Activated CD8-positive, alpha-beta memory T cell treated with anti-CD3 and anti-CD28 coated beads, Interleukin-2, amount 10 ng/mL, durations not matched to agents 7 days and 5 days (primary cell): ENCODE measurements around the gene DCX. TPM values are rescaled to one million over a fixed set of nuclear protein-coding genes. Genes with fewer than 3 reads are reported as not detected.

Experiments used
- ATAC-seq: fragments of 150-1000 bp; cut with Tn5 transposase; one replicate; pipeline ENCODE4 v1.10.0; 2021; ENCODE audit warnings: moderate library complexity
- CTCF ChIA-PET: fragments of 350-600 bp; sonication (Branson Sonifier 250); formaldehyde crosslinking; loops from one replicate; lab custom pipeline; 2021; ENCODE audit warnings: antibody characterized with exemption; lab: Charles Lee
- DNase-seq: peaks from one replicate; pipeline ENCODE4 v3.0.0-alpha.2; 2020
- H3K27ac Mint-ChIP-seq: one replicate; pipeline ENCODE4 v1.8.0; 2021; ENCODE audit warnings: mild to moderate bottlenecking, mixed read lengths
- H3K27me3 Mint-ChIP-seq: one replicate; pipeline ENCODE4 v1.8.0; 2021; ENCODE audit warnings: mixed read lengths
- H3K36me3 Mint-ChIP-seq: one replicate; pipeline ENCODE4 v1.8.0; 2021; ENCODE audit warnings: mild to moderate bottlenecking, mixed read lengths
- H3K4me1 Mint-ChIP-seq: one replicate; pipeline ENCODE4 v1.8.0; 2021; ENCODE audit warnings: mixed read lengths
- H3K4me3 Mint-ChIP-seq: one replicate; pipeline ENCODE4 v1.8.0; 2021; ENCODE audit warnings: mild to moderate bottlenecking, moderate library complexity, mixed read lengths
- H3K9me3 Mint-ChIP-seq: one replicate; pipeline ENCODE4 v1.8.0; 2022; ENCODE audit warnings: low read depth, mixed read lengths
- total RNA-seq, 2 experiments: library from RNA; stranded (reverse); gene quantifications; one replicate each; pipeline ENCODE4 v1.2.3, GENCODE V29; 2021

DCX gene
- total RNA-seq: not detected

DNA sequence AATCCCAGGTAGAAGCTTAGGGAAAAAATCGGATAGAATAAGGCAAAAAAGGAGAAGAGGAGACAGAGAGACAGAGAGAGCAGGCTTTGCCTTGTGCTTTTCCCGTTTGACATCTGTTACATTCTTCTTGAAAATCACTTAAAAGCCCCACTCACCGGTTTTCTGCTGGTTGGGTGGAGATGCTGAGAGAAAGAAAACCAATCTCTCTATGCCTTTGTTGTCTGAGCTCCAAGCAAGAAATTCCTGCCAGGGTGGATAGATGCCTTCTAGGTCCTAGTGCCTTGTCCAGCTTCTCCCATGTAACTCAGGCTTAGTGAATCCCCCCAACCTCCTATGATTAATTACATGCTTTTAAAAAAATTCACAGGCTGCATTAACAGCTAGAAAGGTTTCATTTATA is at the start of gene DCX:
Gene DCX (minus strand): TSS at position 210 of the 400 bp plus-strand sequence. CDS start 1,794 bp downstream, outside the sequence.
- H3K4me3 Mint-ChIP-seq: no peak within 1 kb of the TSS
- H3K27ac Mint-ChIP-seq: no peak within 1 kb of the TSS
- ATAC-seq (no peak), DNase-seq (no peak)
- H3K36me3 Mint-ChIP-seq: no peaks in the 10 kb centered on the region
- H3K9me3 Mint-ChIP-seq: no peaks in the 10 kb centered on the region
- H3K27me3 Mint-ChIP-seq: no peaks in the 10 kb centered on the region
- CTCF ChIA-PET: no interaction called here
- no peaks in the 10 kb centered on the region for H3K4me1 Mint-ChIP-seq

DNA sequence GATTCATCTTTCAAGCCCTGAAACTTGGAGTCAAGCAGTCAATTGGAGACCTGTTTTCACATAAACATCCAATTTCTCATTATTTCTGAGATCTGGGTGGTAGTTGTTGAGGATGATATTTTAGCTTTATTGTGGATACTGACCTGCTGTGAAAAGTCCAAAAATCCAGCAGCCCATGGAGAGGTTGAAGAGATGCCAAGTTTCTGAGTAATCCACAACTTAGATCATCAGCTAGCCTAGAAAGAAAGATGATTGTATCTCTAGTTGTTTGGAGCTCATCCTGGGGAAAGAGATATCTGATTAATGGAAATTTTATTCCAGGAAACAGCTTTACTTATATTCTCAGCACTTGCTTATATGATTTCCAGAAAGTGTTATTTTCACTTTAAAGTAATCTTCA is 48.6 kb upstream of the DCX start:
- CTCF ChIA-PET: no interaction called here
- Mint-ChIP-seq H3K4me3 (no peak overlapping the region), H3K9me3 (no peaks in the 10 kb centered on the region), H3K4me1 (no peaks in the 10 kb centered on the region), H3K27ac (no peak overlapping the region), H3K36me3 (no peaks in the 10 kb centered on the region), H3K27me3 (no peaks in the 10 kb centered on the region)
- ATAC-seq (no peak), DNase-seq (no peak)

DNA sequence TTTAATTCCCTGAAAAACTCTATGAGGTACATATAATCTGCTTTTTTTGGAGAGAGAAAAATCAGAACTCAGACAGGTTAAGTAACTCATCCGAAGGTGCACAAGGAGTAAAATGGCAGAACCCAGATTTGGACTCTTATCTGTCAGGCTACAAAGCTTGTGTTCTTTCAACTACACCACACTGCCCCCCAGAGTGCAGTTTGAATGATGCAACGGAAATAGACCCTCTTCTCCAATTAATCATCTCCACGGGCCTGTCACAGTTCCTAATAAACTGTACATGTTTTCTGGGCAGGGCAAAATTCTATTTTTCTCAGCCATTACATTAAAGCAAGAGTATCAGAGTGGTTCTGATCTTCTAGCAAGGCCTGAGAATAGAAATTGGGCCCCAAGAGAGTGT is 35.3 kb upstream of the DCX start:
- no peak for ATAC-seq
- no peaks in the 10 kb centered on the region for H3K9me3 Mint-ChIP-seq
- H3K4me3 Mint-ChIP-seq: no peak overlapping the region
- CTCF ChIA-PET: no interaction called here
- peak; percentile 39 for DNase-seq
- H3K4me1 Mint-ChIP-seq: no peaks in the 10 kb centered on the region
- no peak overlapping the region for H3K27ac Mint-ChIP-seq
- H3K27me3 Mint-ChIP-seq: peaks cover 9% of the 10 kb centered on the region
- no peaks in the 10 kb centered on the region for H3K36me3 Mint-ChIP-seq

DNA sequence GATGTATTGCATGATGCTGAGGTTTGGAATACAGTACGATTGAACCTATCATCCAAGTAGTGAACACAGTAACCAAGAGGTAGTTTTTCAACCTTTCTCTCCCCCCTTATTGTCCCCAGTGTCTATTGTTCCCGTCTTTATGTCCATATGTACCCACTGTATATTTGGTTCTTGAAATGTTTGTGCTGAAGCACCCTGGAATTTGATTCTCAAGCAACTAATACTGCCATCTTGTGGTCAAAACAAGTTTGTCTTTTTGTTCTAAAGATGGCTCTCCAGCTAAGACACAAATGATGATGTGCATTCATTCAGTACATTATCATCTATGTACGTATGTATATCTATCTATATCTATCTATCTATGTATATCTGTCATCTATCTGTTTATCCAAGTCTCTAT is 33.5 kb upstream of the DCX start:
- no peak overlapping the region for H3K27ac Mint-ChIP-seq
- peaks cover 4% of the 10 kb centered on the region for H3K27me3 Mint-ChIP-seq
- H3K36me3 Mint-ChIP-seq: no peaks in the 10 kb centered on the region
- ATAC-seq (no peak), DNase-seq (no peak)
- CTCF ChIA-PET: interaction anchor here (0.7 to 1.6 kb wide), 2 partner anchors 8 to 345 kb away, joined by 3 to 4 read pairs; no protein-coding TSS in a partner anchor
- H3K4me1 Mint-ChIP-seq: no peaks in the 10 kb centered on the region
- H3K9me3 Mint-ChIP-seq: no peaks in the 10 kb centered on the region
- H3K4me3 Mint-ChIP-seq: no peak overlapping the region

DNA sequence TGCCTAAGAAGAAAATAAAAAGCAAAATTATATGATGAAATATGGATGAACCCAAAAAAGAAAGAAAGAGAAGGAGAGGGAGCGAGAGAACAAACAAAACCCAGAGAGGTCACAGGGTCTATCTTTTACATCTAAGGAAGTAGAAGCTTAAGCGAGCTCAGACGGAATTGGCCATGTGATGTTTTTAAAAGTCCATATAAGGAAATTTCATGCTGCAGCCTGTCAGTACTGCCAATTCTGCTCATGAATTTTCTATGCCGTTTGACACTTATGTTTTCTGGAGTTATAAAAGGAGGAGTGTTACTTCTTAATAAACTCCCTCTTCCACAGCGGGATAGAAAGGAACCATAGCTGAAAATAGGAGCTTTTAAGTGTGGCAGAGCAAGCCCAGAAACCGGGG is 32.9 kb upstream of the DCX start:
- no peak for DNase-seq
- no peaks in the 10 kb centered on the region for H3K36me3 Mint-ChIP-seq
- no peak for ATAC-seq
- H3K9me3 Mint-ChIP-seq: no peaks in the 10 kb centered on the region
- H3K27me3 Mint-ChIP-seq: peaks cover 4% of the 10 kb centered on the region
- no peak overlapping the region for H3K4me3 Mint-ChIP-seq
- CTCF ChIA-PET: interaction anchor here (1.6 kb wide), 1 partner anchor 344 kb away, joined by 4 read pairs; no protein-coding TSS in a partner anchor
- H3K27ac Mint-ChIP-seq: no peak overlapping the region
- no peaks in the 10 kb centered on the region for H3K4me1 Mint-ChIP-seq

DNA sequence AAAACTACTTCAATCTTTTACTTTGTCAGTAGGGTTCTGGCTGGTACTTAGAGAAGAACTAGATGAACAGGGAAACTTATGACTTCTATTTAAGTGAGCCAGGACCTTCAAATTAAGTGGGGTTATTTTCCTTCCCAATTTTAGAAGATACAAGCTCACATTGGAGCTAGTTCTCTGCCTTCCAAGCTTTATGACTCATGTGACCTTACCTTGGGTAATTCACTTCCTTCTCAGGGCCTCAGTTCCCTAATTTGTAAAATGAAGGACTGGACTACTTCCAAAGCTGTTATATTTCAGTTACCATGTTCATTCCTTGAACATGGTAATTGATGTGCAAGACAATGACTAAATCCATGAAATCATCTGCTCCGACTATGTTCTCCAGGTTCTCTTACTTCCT is 32.0 kb upstream of the DCX start:
- CTCF ChIA-PET: no interaction called here
- no peak overlapping the region for H3K27ac Mint-ChIP-seq
- H3K27me3 Mint-ChIP-seq: peaks cover 6% of the 10 kb centered on the region
- no peaks in the 10 kb centered on the region for H3K4me1 Mint-ChIP-seq
- no peaks in the 10 kb centered on the region for H3K9me3 Mint-ChIP-seq
- no peak for DNase-seq
- no peak overlapping the region for H3K4me3 Mint-ChIP-seq
- ATAC-seq: no peak
- no peaks in the 10 kb centered on the region for H3K36me3 Mint-ChIP-seq

DNA sequence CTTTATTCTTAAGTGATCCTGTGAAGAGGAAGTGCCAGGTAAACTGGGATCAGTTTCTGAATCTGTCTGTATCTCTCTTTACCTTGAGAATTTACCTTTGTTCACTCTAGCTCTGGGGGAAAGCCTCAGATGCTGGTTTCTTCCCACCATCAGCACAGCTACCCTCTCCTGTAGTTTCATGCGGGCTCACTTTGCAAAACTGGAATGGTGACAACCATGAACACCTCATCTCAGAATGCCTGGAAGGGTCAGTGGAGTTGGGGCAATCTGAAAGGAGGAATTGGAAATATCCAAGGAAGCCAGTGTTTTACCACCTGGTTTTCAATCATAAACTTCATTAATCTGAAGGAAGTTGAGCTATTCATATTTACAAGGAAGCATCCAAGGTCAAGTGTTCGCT is 30.8 kb upstream of the DCX start:
- H3K9me3 Mint-ChIP-seq: no peaks in the 10 kb centered on the region
- H3K27me3 Mint-ChIP-seq: peaks cover 6% of the 10 kb centered on the region
- ATAC-seq (no peak), DNase-seq (no peak)
- CTCF ChIA-PET: no interaction called here
- no peak overlapping the region for H3K4me3 Mint-ChIP-seq
- no peaks in the 10 kb centered on the region for H3K4me1 Mint-ChIP-seq
- H3K36me3 Mint-ChIP-seq: no peaks in the 10 kb centered on the region
- no peak overlapping the region for H3K27ac Mint-ChIP-seq

DNA sequence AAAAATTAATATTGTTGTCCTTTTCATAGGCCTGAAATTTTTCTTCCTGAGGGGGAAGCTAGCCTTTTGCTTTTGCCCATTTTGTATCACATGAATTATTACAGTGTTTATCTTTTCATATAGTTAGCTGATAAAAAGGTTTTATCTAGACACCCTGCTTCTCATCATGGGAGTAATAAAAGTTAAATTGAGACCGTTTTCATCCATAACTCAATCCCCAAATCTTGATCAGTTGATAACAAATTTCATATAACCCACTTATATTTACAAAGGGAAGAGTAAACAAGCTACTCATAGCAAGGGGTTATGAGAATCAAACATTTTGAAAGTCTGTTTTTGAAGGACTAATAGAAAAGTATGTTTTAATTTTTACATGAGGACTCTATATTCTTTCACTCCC is 23.5 kb upstream of the DCX start:
- H3K27ac Mint-ChIP-seq: no peak overlapping the region
- ATAC-seq: no peak
- peaks cover under 1% of the 10 kb centered on the region for H3K9me3 Mint-ChIP-seq
- no peak overlapping the region for H3K4me3 Mint-ChIP-seq
- H3K36me3 Mint-ChIP-seq: no peaks in the 10 kb centered on the region
- H3K4me1 Mint-ChIP-seq: no peaks in the 10 kb centered on the region
- no peak for DNase-seq
- peaks cover 2% of the 10 kb centered on the region for H3K27me3 Mint-ChIP-seq
- CTCF ChIA-PET: no interaction called here

DNA sequence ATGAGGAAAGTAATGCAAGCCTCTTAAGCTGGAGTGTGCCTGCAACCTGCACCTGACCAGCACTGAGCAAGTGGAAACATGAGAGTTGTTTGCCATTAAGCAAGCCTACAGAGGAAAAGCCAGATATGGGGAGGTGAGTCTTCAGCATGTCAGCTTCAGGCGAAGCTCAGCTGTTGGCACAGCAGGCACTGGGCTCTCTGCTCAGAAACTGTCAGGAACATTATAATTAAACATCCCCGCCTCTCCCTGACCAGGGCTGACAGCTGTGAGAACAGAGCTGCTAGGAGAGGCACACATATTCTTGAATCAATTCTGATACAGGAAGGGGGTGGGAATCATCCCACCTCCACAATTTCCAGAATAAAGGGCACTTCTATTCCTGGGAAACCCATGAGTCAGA is 19.0 kb upstream of the DCX start:
- ATAC-seq (no peak), DNase-seq (no peak)
- Mint-ChIP-seq H3K27me3 (no peaks in the 10 kb centered on the region), H3K27ac (no peak overlapping the region), H3K4me1 (no peaks in the 10 kb centered on the region), H3K9me3 (peaks cover 2% of the 10 kb centered on the region), H3K4me3 (no peak overlapping the region), H3K36me3 (no peaks in the 10 kb centered on the region)
- CTCF ChIA-PET: no interaction called here

DNA sequence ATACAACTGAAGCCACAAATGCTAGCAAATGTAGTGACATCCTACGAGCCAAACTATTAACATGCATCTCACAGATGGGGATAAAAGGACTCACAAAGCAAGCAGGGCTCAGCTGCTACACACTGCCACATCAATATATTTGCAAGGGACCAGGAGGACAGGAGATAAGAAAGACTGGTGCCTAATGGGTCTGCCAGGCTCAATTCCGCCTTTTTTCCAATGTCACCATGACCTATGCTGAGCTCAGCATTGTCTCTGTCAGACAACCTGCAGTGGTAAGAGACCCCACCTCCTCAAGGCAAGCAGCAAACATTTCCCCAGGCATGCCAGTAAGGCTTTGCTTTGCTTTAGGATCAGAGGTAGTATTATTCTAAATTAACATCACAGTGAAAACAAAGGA is 435 bp downstream of the DCX start:
- CTCF ChIA-PET: no interaction called here
- Mint-ChIP-seq H3K4me1 (no peaks in the 10 kb centered on the region), H3K4me3 (no peak overlapping the region), H3K36me3 (no peaks in the 10 kb centered on the region), H3K9me3 (no peaks in the 10 kb centered on the region), H3K27ac (no peak overlapping the region), H3K27me3 (no peaks in the 10 kb centered on the region)
- ATAC-seq (no peak), DNase-seq (no peak)

DNA sequence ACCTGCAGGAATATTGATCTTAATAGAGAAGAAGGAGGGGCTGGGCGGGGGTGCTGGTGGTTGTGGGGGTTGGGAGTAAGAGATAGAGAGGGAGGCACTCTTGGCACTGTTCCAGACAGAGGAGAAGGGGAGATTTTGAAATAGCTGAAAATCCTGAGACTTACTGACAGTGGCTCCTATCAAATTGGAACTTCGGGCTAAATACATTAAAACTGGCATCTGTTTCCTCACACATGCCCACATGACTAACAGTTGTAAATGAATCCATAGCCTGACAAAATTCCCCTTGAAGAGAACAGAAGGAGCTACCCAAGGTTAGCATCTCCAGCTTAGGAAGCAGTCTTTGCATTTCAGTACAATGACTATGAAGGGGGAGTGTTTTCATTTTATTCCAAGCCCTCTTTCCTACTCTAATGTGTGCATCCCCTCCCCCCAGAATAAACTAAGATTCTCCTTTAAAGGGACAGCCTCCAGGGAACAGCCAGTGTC is 1.4 kb downstream of the DCX start:
- H3K27me3 Mint-ChIP-seq: no peaks in the 10 kb centered on the region
- no peak overlapping the region for H3K4me3 Mint-ChIP-seq
- no peaks in the 10 kb centered on the region for H3K36me3 Mint-ChIP-seq
- CTCF ChIA-PET: no interaction called here
- no peak overlapping the region for H3K27ac Mint-ChIP-seq
- DNase-seq (no peak), ATAC-seq (no peak)
- H3K4me1 Mint-ChIP-seq: no peaks in the 10 kb centered on the region
- H3K9me3 Mint-ChIP-seq: no peaks in the 10 kb centered on the region

DNA sequence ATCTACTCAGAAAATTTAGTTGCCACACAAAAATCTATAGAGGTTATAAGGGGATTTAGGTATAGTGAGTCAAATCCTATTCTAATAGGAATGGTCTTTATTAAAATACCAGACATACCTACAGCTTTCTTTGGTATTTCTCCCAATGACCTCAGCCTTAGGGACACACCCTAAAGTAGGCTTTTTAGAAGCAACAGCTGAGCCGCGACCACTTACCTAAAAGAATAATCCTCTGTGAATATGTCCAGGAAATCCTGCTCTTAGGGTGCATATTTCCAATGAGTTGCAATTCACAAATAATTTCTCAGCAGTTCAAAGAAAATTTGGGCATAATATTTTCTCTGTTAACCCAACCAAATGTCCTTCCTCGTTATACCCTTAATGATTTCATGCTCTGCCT is 2.7 kb downstream of the DCX start:
- Mint-ChIP-seq H3K4me1 (no peaks in the 10 kb centered on the region), H3K4me3 (no peak overlapping the region), H3K36me3 (no peaks in the 10 kb centered on the region), H3K27ac (no peak overlapping the region), H3K9me3 (no peaks in the 10 kb centered on the region), H3K27me3 (no peaks in the 10 kb centered on the region)
- ATAC-seq: no peak
- no peak for DNase-seq
- CTCF ChIA-PET: no interaction called here

DNA sequence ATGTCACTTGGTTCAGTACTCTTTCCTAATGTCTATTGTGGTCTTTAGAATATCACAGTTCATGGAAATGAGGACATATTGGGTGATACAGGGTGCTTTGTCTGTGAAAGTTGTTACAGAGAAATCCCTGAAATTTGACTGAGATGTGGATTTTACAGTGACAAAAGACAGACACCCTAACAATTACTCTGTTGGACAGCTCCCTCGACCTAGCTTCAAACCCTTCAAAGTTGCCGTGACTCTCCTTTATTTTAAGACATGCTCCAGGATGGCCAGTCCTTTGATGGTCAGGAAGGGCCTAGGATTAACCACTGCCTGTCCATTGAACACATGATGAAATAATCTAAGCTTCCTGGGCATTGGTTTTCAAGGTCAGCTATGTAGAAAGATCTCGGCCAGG is 4.0 kb downstream of the DCX start:
- Mint-ChIP-seq H3K27ac (no peak overlapping the region), H3K4me3 (no peak overlapping the region), H3K4me1 (no peaks in the 10 kb centered on the region), H3K27me3 (no peaks in the 10 kb centered on the region), H3K9me3 (no peaks in the 10 kb centered on the region), H3K36me3 (no peaks in the 10 kb centered on the region)
- no peak for DNase-seq
- CTCF ChIA-PET: no interaction called here
- no peak for ATAC-seq

DNA sequence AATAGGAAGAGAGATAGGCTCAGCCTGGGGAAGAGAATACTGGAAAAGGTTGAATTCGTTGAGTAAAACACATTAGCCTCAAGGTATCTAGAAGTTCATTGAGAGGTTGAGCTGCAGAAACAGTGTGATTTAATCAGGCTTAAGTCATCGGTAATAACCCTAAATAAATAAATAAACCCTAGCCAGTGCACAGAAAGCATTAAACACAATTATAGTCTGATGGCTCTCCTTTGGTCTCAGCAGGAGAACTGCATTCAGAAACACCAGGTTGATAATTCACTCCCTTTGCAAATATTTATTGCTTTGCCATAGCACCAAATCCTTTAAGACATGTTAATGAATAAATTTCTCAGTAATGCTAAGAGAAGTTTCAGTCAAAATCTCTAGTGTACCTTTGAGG is 9.6 kb downstream of the DCX start:
- CTCF ChIA-PET: no interaction called here
- ATAC-seq: no peak
- no peak overlapping the region for H3K27ac Mint-ChIP-seq
- no peak for DNase-seq
- no peaks in the 10 kb centered on the region for H3K36me3 Mint-ChIP-seq
- no peaks in the 10 kb centered on the region for H3K4me1 Mint-ChIP-seq
- H3K27me3 Mint-ChIP-seq: no peaks in the 10 kb centered on the region
- no peak overlapping the region for H3K4me3 Mint-ChIP-seq
- no peaks in the 10 kb centered on the region for H3K9me3 Mint-ChIP-seq

DNA sequence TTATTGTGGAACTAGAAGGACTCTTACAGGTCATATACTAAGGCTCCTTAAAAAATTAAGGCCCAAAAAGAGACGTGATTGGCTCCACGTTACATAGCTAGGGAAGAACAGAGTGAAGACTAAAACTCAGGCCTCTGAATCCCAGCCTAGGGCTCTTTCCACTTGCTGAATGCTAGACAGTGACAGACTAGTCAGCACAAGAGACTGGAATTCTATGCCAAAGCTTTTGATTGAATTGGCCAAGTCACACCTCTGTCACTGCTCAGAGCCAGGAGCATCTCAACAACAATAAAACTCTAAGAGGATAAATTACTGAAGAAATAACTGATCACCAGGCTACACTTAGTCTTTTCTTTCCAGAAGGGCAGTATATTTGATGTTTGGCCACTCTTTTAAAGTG is 16.8 kb downstream of the DCX start:
- Mint-ChIP-seq H3K36me3 (no peaks in the 10 kb centered on the region), H3K27me3 (no peaks in the 10 kb centered on the region), H3K27ac (no peak overlapping the region), H3K4me1 (no peaks in the 10 kb centered on the region), H3K4me3 (no peak overlapping the region), H3K9me3 (no peaks in the 10 kb centered on the region)
- ATAC-seq (no peak), DNase-seq (no peak)
- CTCF ChIA-PET: no interaction called here
